ENCODE data around the gene ADRA1B. TPM values are rescaled to one million over a fixed set of nuclear protein-coding genes. Genes with fewer than 3 reads are reported as not detected.
"Not testable (repeated sequence)": the region's sequence is repeated elsewhere in the genome, so short reads cannot be mapped to it uniquely, and the experiment has no call there.

ADRA1B gene
- polyA plus RNA-seq, 1 donor from 2014 or later, result not detected

DNA sequence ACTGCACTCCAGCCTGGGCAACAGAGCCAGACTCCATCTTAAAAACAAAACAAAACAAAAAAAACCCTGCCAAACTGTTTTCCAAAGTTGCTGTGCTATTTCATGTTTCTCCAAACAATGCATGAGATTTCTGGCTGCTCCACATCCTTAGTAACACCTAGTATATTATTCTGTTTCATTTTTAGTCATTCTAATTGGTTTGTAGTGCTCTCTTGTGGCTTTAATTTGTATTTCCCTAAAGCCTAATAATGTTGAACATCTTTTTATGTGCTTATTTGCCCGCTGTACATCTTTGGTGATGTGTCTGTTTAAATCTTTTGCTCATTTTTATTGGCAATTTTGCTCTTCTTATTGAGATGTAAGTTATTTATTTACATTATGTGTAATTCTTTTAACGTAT, 74.2 kb downstream of the ADRA1B start:
- H3K4me3 Mint-ChIP-seq, result no peak overlapping the region
- peaks cover 1% of the 10 kb centered on the region for H3K36me3 Mint-ChIP-seq
- peaks cover 0 to 5% (median 4%) of the 10 kb centered on the region in 3 donors for H3K4me1 Mint-ChIP-seq
- H3K27ac Mint-ChIP-seq, result no peak overlapping the region
- H3K9me3 Mint-ChIP-seq, result peaks cover 0 to 4% (median 2%) of the 10 kb centered on the region in 3 donors
- peaks cover 3% of the 10 kb centered on the region for H3K27me3 Mint-ChIP-seq

DNA sequence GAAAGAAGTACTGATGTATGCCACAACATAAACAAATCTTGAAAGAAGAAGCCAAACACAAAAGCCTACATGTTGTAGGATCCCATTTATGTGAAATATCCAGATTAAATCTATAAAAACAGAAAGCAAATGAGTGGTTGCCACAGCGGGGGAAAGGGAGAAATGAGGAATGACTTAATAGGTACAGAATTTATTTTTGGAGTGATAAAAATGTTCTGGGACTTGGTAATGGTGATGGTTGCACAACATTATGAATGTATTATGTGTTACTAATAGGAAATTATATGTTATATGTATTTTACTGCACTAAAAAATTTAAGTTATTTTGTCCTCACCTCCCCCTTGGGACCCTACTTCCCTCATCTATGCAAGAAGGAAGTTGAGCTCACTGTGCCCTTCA, 76.3 kb downstream of the ADRA1B start:
- peaks cover 0 to 4% (median 2%) of the 10 kb centered on the region in 3 donors for H3K9me3 Mint-ChIP-seq
- peaks cover 0 to 1% (median under 1%) of the 10 kb centered on the region in 3 donors for H3K4me1 Mint-ChIP-seq
- H3K27me3 Mint-ChIP-seq, result peaks cover 7% of the 10 kb centered on the region
- no peak overlapping the region for H3K27ac Mint-ChIP-seq
- peaks cover 1% of the 10 kb centered on the region for H3K36me3 Mint-ChIP-seq
- no peak overlapping the region for H3K4me3 Mint-ChIP-seq

DNA sequence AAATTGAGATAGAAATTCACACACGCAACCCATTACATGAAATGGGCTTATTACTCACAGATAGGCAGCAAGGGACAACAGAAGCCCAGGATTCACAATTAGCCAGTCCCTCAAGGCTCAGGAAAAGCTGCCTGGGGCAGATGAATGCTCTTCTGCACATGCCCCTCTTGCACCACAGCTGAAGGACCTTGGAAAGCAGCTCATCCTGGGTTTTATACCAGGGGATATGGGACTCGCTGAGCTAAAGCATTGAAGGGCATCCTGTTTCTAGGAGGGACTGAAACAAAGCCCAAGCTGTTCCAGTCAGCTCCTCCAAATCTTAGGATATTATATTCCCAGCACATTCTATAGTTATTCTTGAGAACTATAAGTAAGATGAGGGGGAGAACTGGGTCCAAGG, 76.9 kb downstream of the ADRA1B start:
- peaks cover 7% of the 10 kb centered on the region for H3K27me3 Mint-ChIP-seq
- peaks cover 1% of the 10 kb centered on the region for H3K36me3 Mint-ChIP-seq
- H3K9me3 Mint-ChIP-seq, result peaks cover 0 to 4% (median 2%) of the 10 kb centered on the region in 3 donors
- no peaks in the 10 kb centered on the region for H3K4me1 Mint-ChIP-seq
- no peak overlapping the region for H3K27ac Mint-ChIP-seq
- no peak overlapping the region for H3K4me3 Mint-ChIP-seq

DNA sequence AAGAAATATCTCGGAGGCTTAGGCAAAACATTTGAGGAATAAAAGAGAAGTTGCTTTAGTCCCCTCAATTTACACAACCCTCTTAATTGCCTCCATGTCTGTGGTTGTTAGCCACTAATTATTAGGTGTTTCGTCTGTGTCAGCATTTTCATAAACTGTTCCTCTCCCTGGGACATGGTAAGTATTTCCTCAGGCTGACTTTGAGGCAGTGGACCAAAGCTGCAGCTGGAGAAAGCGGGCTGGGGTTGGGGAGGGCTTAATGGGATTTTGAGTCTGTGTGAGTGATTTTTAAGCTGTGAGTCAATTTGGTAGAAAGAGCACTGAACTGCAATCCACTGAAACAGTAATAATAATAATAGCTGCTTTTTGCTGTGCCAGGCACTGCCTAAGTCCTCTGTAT, 79.6 kb downstream of the ADRA1B start:
- Mint-ChIP-seq H3K4me3 (no peak overlapping the region), H3K36me3 (peaks cover 1% of the 10 kb centered on the region), H3K4me1 (no peaks in the 10 kb centered on the region), H3K27ac (no peak overlapping the region), H3K9me3 (peaks cover 0 to 4% (median 2%) of the 10 kb centered on the region in 3 donors), H3K27me3 (peaks cover 14% of the 10 kb centered on the region)

GRCh38 chr5:160001457-160001856, 85.2 kb downstream of the ADRA1B start:
- Mint-ChIP-seq H3K4me1 (no peaks in the 10 kb centered on the region), H3K9me3 (peaks cover 0 to 2% (median 0%) of the 10 kb centered on the region in 3 donors), H3K27me3 (peaks cover 21% of the 10 kb centered on the region), H3K36me3 (peaks cover 5% of the 10 kb centered on the region), H3K27ac (no peak overlapping the region), H3K4me3 (peak overlapping the region in 1 of 4 donors; percentile 54)

DNA sequence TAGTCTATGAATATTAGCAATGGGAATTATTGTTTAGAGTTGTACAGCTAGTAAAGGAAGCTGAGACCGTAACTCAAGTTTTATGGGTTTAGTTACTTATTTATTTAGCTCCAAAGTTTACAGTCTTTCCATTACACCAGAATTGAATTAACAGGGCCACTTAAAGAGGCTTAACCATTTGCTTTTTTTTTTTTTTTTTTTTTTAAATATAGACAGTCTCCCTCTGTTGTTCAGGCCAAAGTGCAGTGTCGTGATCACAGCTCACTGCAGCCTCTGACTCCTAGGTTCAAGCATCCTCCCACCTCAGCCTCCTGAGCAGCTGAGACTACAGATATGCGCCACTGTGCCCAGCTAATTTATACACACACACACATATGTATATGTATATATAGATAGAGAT, 91.2 kb downstream of the ADRA1B start:
- H3K9me3 Mint-ChIP-seq, result no peaks in the 10 kb centered on the region
- no peak overlapping the region for H3K4me3 Mint-ChIP-seq
- H3K27ac Mint-ChIP-seq, result peak overlapping the region in 2 of 3 donors; percentile 12 to 51
- H3K36me3 Mint-ChIP-seq, result no peaks in the 10 kb centered on the region
- H3K27me3 Mint-ChIP-seq, result no peaks in the 10 kb centered on the region
- peaks cover 10 to 23% (median 20%) of the 10 kb centered on the region in 3 donors for H3K4me1 Mint-ChIP-seq

DNA sequence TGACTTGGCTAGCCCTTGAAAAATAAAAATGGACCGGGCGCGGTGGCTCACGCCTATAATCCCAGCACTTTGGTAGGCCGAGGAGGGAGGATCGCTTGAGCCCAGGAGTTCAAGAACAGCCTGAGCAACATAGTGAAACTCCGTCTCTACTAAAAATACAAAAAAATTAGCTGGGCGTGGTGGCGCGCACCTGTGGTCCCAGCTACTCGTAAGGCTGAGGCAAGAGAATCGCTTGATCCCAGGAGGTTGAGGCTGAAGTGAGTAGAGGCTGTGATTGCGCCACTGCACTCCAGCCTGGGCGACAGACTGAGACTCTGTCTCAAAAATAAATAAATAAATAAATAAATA, 92.2 kb downstream of the ADRA1B start:
- H3K36me3 Mint-ChIP-seq, H3K27me3 Mint-ChIP-seq, H3K9me3 Mint-ChIP-seq: not testable (repeated sequence)
- Mint-ChIP-seq H3K27ac (peak overlapping the region; percentile 41 to 96 (median 64)), H3K4me1 (peaks cover 10 to 23% (median 20%) of the 10 kb centered on the region in 3 donors), H3K4me3 (peak overlapping the region in 3 of 4 donors; percentile 21 to 98 (median 86))

DNA sequence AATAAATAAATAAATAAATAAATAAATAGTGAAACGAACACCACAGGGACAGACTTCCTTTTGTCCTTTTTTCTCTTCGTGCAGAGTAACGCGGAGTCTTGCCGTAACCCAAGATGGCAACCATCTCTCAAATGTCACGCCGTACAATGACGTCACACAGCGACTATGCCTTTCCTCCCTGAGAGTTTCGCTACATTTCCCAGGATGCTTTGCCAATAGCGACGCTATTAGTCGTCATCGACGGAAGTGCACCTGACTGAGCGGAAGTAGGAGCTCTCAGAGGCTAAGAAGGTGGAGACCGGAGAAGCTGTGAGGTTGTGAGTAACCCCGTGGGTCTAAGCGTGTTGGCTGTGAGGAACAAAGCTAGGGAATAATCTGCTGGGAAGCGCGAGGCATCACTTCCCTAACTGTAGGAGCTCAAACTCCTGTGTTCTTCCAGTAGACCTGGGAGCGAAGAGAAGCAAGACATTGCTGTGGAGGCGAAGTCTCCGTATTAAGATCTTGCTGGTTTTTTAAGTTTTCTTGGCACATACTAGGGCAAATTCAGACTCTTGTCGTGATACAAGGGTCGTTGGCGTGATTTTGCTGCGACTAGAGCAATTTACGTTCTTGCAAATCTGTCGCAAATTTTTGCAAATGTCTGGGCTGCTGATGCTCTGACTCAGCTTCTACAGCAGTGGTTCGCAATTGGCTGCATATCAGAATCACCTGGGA, 92.8 kb downstream of the ADRA1B start, which contains the start of gene TTC1:
TSS of gene TTC1 (plus strand) at position 263 of the 714 bp plus-strand sequence. CDS start 1,390 bp downstream, outside the sequence.
- H3K4me3 Mint-ChIP-seq, result peak within 1 kb of the TSS; percentile 86 to 98 (median 98)
- H3K9me3 Mint-ChIP-seq, result no peaks in the 10 kb centered on the region
- peaks cover 10 to 24% (median 20%) of the 10 kb centered on the region in 3 donors for H3K4me1 Mint-ChIP-seq
- H3K27me3 Mint-ChIP-seq, result no peaks in the 10 kb centered on the region
- H3K36me3 Mint-ChIP-seq, result no peaks in the 10 kb centered on the region
- peak within 1 kb of the TSS; percentile 64 to 98 (median 96) for H3K27ac Mint-ChIP-seq

- Mint-ChIP-seq H3K4me1 (peaks cover 10 to 24% (median 20%) of the 10 kb centered on the region in 3 donors), H3K4me3 (peak overlapping the region; percentile 86 to 98 (median 98)), H3K36me3 (no peaks in the 10 kb centered on the region), H3K27me3 (no peaks in the 10 kb centered on the region), H3K27ac (peak overlapping the region; percentile 64 to 98 (median 96)), H3K9me3 (no peaks in the 10 kb centered on the region)
Observed at GRCh38 chr5:160009591-160009989, 93.3 kb downstream of the ADRA1B start.

- Mint-ChIP-seq H3K36me3 (peaks cover 3% of the 10 kb centered on the region), H3K4me1 (peaks cover 10 to 24% (median 20%) of the 10 kb centered on the region in 3 donors), H3K4me3 (peak overlapping the region in 1 of 4 donors; percentile 75), H3K27ac (peak overlapping the region in 1 of 3 donors; percentile 8), H3K27me3 (no peaks in the 10 kb centered on the region), H3K9me3 (no peaks in the 10 kb centered on the region)
Observed at GRCh38 chr5:160011471-160011870, 95.2 kb downstream of the ADRA1B start.

GRCh38 chr5:160014197-160014596, 97.9 kb downstream of the ADRA1B start:
- not testable (repeated sequence) for H3K4me3 Mint-ChIP-seq, H3K27me3 Mint-ChIP-seq, H3K36me3 Mint-ChIP-seq, H3K27ac Mint-ChIP-seq, H3K9me3 Mint-ChIP-seq
- H3K4me1 Mint-ChIP-seq, result peaks cover 6 to 21% (median 15%) of the 10 kb centered on the region in 3 donors

GRCh38 chr5:160018945-160019625, 102.8 kb downstream of the ADRA1B start:
- no peak overlapping the region for H3K4me3 Mint-ChIP-seq
- H3K27me3 Mint-ChIP-seq, result no peaks in the 10 kb centered on the region
- peaks cover 3% of the 10 kb centered on the region for H3K36me3 Mint-ChIP-seq
- H3K4me1 Mint-ChIP-seq, result peaks cover 6 to 10% (median 7%) of the 10 kb centered on the region in 3 donors
- H3K9me3 Mint-ChIP-seq, result no peaks in the 10 kb centered on the region
- H3K27ac Mint-ChIP-seq, result peak overlapping the region in 2 of 3 donors; percentile 33 to 41

- Mint-ChIP-seq H3K4me3 (no peak overlapping the region), H3K27me3 (no peaks in the 10 kb centered on the region), H3K4me1 (peaks cover 6 to 10% (median 7%) of the 10 kb centered on the region in 3 donors), H3K27ac (no peak overlapping the region), H3K9me3 (no peaks in the 10 kb centered on the region), H3K36me3 (peaks cover 3% of the 10 kb centered on the region)
Observed at GRCh38 chr5:160020266-160020770, 104.0 kb downstream of the ADRA1B start.

- no peak overlapping the region for H3K4me3 Mint-ChIP-seq
- no peaks in the 10 kb centered on the region for H3K27me3 Mint-ChIP-seq
- peak overlapping the region in 1 of 3 donors; percentile 75 for H3K27ac Mint-ChIP-seq
- H3K4me1 Mint-ChIP-seq, result peaks cover 7 to 10% (median 8%) of the 10 kb centered on the region in 3 donors
- no peaks in the 10 kb centered on the region for H3K36me3 Mint-ChIP-seq
- no peaks in the 10 kb centered on the region for H3K9me3 Mint-ChIP-seq
Observed at GRCh38 chr5:160020964-160021363, 104.7 kb downstream of the ADRA1B start.

- Mint-ChIP-seq H3K27ac (no peak overlapping the region), H3K9me3 (no peaks in the 10 kb centered on the region), H3K4me3 (no peak overlapping the region), H3K36me3 (no peaks in the 10 kb centered on the region), H3K4me1 (peaks cover 7 to 10% (median 8%) of the 10 kb centered on the region in 3 donors), H3K27me3 (no peaks in the 10 kb centered on the region)
Observed at GRCh38 chr5:160021831-160022446, 105.7 kb downstream of the ADRA1B start.
